ENCODE data around the gene DESI1.
"Not testable (repeated sequence)": the region's sequence is repeated elsewhere in the genome, so short reads cannot be mapped to it uniquely, and the experiment has no call there.

The DESI1 gene

GRCh38 chr22:41637623-41638022 is 16.8 kb upstream of the DESI1 start:
- DNase-seq = not testable (repeated sequence)

DNA sequence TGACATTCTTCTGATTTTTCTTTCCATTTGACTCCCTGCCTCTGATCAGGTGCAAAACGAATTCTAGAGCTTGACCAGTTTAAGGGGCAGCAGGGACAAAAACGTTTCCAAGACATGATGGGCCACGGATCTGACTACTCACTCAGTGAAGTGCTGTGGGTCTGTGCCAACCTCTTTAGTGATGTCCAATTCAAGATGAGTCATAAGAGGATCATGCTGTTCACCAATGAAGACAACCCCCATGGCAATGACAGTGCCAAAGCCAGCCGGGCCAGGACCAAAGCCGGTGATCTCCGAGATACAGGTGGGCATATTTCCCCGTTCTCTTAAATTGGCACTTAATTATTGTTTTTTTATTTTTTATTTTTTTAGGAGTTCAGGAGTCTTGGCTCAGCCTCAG is 15.6 kb upstream of the DESI1 start:
- no peak for DNase-seq

DNA sequence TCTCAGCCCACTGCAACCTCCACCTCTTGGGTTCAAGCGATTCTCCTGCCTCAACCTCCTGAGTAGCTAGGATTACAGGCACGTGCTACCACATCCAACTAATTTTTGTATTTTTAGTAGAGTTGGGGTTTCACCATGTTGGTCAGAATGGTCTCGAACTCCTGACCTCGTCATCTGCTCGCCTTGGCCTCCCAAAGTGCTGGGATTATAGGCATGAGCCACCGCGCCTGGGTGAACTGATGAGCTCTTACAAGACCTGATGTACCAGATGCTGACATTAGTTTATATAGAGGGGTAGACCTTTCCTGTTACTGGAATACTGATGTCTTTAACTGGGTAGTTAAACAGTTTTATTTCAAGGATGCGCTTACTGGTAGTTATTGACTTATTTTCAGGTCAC is 13.8 kb upstream of the DESI1 start:
- DNase-seq = not testable (repeated sequence)

GRCh38 chr22:41631615-41632014 is 10.8 kb upstream of the DESI1 start:
- not testable (repeated sequence) for DNase-seq

DNA sequence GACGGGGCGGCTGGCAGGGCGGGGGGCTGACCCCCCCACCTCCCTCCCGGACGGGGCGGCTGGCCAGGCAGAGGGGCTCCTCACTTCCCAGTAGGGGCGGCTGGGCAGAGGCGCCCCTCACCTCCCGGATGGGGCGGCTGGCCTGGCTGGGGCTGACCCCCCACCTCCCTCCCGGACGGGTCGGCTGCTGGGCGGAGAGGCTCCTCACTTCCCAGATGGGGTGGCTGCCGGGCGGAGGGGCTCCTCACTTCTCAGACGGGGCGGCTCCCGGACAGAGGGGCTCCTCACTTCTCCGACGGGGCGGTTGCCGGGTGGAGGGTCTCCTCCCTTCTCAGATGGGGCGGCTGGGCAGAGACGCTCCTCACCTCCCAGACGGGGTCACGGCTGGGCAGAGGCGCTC is 10.3 kb upstream of the DESI1 start:
- DNase-seq = not testable (repeated sequence)

DNA sequence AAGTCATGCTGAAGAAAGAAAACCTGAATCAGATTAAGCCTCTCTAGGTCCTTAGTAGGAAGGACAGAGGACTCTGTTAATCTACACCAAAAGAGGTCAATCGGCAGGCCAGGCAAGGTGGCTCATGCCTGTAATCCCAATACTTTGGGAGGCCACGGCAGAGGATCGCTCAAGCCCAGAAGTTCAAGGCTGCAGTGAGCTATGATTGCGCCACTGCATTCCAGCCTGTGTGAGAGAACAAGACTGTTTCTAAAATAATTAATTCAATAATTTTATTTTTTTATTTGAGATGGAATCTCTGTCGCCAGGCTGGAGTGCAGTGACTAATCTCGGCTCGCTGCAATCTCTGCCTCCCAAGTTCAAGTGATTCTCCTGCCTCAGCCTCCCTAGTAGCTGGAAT is 4.7 kb upstream of the DESI1 start:
- no peak for DNase-seq

GRCh38 chr22:41621911-41622179 is 1.0 kb upstream of the DESI1 start:
- DNase-seq = no peak

DNA sequence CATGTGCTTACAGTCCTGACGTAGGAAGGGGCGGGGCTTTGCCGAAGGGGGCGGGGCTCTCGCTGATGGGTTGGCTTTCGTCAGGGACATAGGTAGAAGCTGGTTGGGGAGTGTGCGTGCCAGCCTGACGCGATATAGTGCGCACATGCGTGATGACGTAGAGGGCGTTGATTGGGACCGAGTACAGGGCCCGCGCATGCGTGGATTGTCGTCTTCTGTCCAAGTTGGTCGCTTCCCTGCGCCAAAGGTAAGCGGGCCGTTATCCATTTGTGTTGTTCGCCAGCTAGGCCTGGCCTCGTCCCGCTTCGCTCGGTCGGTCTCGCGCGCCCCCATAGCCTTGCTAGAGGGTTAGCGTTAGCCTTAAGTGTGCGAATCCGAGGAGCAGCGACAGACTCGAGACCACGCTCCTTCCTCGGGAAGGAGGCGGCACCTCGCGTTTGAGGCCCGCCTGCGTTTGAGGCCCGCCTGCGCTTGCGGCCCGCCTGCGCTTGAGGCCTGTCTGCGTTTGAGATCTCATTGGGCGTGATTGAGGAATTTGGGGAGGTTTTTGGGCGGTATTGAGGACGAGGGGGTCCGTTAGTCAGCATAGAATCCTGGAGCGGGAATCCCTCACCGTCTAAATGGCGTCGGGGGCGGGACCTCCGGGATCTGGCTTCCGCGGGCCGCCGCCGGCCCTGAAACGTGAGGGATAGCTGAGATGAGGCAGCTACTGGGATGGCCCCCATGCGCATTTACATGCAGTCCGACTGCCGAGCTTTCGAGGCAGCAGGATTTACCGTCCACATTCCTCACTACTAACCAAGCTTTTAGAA is 462 bp upstream of the DESI1 start, which contains the start of gene XRCC6:
Gene XRCC6 (plus strand): TSS at position 197 of the 812 bp plus-strand sequence. CDS start 710 bp downstream, outside the sequence.
- DNase-seq = peak; percentile 97

- no peak for DNase-seq
Measured at GRCh38 chr22:41619979-41620588, 759 bp downstream of the DESI1 start.

DNA sequence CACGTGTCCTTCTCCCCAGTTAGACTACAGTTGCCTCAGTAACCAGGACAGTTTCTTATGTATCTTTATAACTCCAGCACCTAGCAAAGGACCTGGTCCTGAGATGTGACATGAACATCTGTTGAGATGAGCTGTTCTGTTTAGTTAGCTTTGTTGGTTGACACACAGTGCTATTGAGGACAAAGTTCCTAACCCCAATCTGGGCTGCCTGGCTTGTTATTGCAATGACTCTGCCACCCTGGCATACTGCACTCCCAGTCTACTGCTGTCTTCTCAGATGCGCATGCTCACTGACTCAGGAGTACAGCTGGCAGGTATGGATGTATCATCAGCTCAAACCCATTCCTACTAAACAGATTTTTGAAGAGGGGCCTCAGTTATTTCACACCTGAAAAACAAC is 7.4 kb downstream of the DESI1 start:
- no peak for DNase-seq

GRCh38 chr22:41612603-41613306 is 8.1 kb downstream of the DESI1 start:
- DNase-seq = no peak

DNA sequence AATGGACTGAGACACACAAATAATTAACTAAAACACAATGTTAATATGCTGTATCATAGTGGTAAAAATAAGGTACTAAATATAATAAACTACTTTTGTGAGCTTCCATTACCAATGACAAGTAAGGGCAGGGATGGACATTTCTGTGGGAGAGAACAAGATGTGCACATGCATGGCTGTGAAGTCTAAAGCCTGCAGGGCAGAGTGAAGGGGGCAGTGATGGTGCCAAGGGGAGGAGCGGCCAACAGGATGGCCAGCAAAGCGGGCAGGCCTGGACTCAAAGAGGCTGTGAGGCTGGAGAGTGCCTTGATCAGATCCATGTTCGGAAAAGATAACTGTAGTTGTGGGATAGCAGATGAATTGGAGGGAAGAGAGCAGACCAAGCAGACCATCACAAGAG is 12.5 kb downstream of the DESI1 start:
- no peak for DNase-seq

GRCh38 chr22:41603873-41604332 is 16.9 kb downstream of the DESI1 start:
- DNase-seq = no peak

DNA sequence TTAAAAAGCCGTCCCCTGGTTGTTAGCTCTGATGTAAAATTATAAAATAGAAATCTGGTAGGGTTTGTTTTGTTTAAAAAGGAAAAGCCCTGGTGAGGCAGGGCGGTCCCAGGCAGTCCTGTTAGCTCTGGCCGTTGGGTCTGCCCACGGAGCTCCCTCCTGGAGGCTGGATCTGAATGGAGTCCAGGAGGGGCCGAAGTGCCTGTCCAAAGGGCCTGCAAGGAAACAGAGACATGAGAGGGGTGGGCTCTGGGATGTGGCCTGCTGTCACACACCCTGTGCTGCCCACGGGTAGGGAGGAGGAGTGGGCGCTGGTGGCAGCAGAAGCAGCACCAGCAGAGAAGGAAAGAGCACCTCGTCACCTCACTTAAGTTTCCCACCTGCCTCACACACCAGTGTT is 19.9 kb downstream of the DESI1 start:
- no peak for DNase-seq

- no peak for DNase-seq
Measured at GRCh38 chr22:41598891-41599635, 21.8 kb downstream of the DESI1 start.

GRCh38 chr22:41598081-41598480 is 22.8 kb downstream of the DESI1 start:
- no peak for DNase-seq

GRCh38 chr22:41597635-41597953 is 23.2 kb downstream of the DESI1 start:
- no peak for DNase-seq

- DNase-seq = peak; percentile 39
Measured at GRCh38 chr22:41596776-41597634, 23.8 kb downstream of the DESI1 start.

DNA sequence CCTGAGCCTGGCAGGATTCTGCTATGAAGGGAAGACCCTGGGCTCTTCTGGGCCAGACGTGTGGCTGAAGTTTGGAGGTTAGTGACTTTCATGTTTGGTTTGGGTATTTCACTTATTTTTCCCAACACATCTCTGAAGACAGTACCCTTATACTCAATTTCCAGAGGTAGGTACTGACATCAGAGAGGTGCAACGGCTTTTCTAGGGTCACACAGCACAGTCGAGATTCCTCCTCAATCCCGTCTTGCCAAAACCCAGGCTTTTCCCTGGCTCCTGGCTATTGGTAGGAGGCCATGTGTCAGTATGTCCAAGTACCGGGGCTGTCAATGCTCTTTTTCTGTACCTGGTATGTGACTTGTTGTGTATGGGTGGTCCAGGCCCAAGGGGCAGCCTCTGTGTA is 25.1 kb downstream of the DESI1 start:
- no peak for DNase-seq

DNA sequence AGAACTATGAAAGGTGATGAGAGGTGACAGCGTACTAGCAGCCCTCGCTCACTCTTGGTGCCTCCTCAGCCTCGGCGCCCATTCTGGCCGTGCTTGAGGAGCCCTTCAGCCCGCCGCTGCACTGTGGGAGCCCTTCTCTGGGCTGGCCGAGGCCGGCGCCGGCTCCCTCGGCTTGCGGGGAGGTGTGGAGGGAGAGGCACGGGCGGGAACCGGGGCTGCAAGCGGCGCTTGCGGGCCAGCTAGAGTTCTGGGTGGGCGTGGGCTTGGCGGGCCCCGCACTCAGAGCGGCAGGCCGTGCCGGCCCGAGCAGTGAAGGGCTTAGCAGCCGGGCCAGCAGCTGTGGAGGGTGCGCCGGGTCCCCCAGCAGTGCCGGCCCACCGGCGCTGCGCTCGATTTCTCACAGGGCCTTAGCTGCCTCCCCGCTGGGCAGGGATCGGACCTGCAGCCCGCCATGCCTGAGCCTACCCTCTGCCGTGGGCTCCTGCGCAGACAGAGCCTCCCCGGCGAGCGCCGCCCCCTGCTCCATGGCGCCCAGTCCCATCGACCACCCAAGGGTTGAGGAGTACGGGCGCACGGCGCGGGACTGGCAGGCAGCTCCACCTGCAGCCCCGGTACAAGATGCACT is 27.4 kb downstream of the DESI1 start:
- DNase-seq = not testable (repeated sequence)

All from right kidney (tissue), 1 donor.